CD4-positive, alpha-beta T cell treated with Interleukin-10 for 1 hour (primary cell): ENCODE data around the gene TSHZ2.
"Not testable (repeated sequence)": the region's sequence is repeated elsewhere in the genome, so short reads cannot be mapped to it uniquely, and the experiment has no call there.

Source experiments
- DNase-seq: peaks from one replicate; pipeline ENCODE4 v3.0.0-alpha.2; 2020

The TSHZ2 gene

GRCh38 chr20:52996658-52997057 lies 24.5 kb downstream of the TSHZ2 start:
- no peak for DNase-seq

GRCh38 chr20:52998268-52998667 lies 26.1 kb downstream of the TSHZ2 start:
- no peak for DNase-seq

GRCh38 chr20:52999040-52999439 lies 26.9 kb downstream of the TSHZ2 start:
- DNase-seq = no peak

DNA sequence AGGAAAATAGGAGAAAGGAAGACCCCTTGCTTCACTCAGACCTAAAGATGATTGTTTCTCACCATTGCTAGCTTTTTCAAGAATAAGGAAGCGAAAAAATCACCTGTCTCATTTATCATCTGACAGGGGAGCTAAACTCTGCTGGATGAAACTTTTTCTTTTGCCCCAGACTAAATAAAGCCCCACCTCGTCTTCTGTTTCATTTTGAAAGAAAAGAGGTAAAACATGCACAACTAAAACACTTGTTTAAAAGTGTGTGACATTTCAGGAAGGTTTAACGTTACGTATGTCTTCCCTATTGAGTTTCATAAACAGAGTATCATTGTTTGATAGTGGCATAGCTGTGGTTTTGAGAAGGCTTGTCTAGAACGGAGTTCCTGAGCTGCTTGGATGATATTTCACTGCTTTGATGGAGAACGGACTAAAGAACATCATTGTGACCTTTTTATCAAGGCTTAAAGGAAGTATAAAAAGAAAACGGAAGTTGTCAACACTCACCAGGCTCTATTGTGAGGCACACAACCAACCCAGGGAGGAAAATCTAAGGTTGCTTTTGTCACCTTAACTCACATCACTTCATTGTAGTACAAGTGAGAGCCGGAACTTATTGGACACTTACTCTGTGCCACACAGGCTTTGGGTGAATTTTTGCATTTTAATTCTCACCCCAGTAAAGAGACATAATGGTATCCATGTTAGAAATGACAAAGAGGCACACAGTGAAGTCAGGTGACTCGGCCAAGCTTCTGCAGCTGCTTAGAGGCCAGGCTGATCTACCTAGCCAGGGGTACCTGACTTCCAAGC lies 29.5 kb downstream of the TSHZ2 start:
- DNase-seq = peak; percentile 46

DNA sequence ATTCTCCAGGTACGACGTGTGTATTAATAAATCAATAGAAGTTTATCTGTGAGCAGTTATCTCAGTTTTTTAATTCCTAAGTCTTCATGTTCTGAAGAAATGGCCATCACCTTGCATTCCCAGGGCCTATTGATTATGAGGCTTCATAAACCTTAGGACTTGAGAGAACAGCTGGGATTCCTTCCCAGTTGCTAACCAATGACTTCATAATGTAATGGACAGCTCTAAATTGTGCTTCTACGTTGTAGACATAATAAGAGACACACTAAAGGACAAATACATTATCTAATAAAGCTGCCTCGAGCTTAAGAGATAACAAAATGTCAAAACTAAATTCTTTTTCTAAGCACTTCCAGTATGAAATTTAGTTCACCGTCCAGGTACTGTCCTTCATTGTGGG lies 30.6 kb downstream of the TSHZ2 start:
- DNase-seq = no peak

DNA sequence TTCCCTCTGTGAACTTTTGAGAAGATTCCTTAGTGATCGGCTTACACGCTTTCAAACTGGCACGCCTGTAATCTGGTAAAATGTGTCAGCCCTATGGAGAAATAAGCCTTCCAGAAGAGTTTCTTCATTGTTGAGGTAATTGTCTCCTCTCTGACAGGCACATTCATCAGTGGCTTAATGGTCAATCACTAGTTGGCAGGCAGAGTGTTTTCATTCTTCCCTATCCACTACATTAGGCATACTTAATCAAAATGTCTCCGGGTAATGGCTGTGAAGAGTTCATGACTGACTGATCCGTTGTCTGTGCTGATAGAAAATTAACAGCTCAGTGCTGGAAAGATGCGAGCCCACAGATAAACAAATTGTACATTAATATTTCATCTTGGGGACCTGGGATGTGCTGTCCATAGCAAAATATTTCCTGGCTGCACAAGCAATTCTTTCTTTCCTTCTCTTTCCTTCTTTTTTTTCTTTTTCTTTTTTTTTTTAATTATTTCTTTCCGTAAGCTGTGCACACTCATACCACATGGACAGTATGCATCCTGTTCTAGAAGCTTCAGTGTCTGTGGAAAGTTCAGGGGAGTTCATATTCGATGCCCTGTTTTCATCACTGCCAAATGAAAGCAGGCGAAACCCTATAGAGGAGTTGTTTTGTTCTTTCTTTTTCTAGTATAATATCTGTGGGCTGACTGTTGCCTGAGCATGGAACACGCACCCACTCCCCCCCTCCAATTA lies 31.4 kb downstream of the TSHZ2 start:
- DNase-seq = no peak

- DNase-seq = no peak
Observed at GRCh38 chr20:53004267-53004813, 32.2 kb downstream of the TSHZ2 start.

- DNase-seq = no peak
Observed at GRCh38 chr20:53009979-53010735, 38.0 kb downstream of the TSHZ2 start.

GRCh38 chr20:53011640-53012039 lies 39.5 kb downstream of the TSHZ2 start:
- no peak for DNase-seq

GRCh38 chr20:53013183-53013582 lies 41.0 kb downstream of the TSHZ2 start:
- no peak for DNase-seq

DNA sequence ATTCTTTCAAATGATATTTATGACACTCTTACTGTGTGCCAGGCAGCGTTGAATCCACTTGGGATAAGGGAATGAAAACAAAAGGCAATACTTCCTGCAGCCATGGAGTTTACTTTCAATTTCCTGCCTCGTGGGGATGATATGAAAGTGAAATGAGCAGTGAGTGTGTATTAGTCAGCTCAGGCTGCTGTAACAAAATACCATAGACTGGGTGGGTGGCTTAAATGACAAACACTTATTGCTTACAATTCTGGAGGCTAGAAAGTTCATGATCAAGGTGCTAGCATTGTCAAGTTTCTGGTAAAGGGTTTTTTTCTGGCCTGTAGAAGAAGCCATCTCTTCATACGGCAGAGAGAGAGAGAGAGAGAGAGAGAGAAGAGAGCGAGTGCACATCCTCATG lies 41.7 kb downstream of the TSHZ2 start:
- DNase-seq = no peak

- no peak for DNase-seq
Observed at GRCh38 chr20:53016071-53016470, 43.9 kb downstream of the TSHZ2 start.

- DNase-seq = no peak
Observed at GRCh38 chr20:53016534-53017042, 44.4 kb downstream of the TSHZ2 start.

DNA sequence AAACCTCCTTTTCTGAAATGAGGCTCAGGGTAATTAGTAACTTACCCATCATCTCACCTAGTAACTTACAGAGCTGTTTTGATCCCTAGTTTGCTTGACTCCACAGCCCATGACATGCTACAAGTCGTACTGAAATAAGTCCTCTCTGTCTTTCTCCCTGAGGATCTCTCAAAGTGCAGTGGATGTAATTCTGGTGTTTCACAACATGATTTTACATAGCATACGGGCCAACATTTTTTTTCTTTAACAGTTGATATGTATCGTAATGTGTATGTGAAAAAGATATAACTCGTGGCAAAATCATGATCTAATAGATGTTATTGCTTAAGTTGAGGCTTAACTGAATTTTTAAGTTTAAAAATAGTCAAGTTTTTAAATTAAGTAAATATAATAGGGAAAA lies 45.0 kb downstream of the TSHZ2 start:
- no peak for DNase-seq

DNA sequence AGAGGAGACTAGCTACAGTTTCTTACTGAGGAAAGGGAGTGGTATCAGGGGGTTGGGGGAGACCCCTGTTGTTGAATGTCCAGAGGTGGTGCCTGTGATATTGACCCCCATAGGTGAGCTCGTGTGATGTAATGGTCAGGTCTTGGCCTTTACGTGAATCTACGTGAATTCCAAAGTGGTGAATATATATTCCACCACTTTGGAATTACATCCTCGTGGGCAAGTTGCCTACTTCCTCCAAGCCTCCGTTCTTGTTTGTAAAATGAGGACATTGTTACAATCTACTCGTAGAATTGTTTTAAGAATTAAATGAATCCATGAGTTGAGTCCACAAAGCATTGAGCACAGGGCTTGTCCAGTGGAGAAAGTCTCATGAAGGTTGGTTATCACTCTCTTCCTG lies 47.3 kb downstream of the TSHZ2 start:
- no peak for DNase-seq

DNA sequence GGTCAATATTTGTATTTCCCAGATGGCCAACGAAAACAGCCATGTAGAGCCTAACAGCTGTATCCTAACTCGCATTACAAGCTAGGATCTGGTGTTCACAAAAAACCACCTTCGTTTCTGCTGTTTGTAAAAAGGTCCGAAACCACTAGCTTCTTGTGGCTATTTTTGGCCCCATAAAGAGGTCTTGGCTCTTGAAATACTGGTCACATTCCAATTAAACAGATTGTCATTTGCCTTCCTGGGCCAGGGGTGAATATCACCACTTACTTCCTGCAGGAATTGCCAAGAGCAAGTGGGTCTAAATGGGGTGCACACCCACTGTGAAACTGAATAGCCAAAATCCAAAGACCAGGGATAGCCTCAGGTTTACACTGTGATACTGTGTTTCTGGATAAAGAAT lies 48.2 kb downstream of the TSHZ2 start:
- no peak for DNase-seq

DNA sequence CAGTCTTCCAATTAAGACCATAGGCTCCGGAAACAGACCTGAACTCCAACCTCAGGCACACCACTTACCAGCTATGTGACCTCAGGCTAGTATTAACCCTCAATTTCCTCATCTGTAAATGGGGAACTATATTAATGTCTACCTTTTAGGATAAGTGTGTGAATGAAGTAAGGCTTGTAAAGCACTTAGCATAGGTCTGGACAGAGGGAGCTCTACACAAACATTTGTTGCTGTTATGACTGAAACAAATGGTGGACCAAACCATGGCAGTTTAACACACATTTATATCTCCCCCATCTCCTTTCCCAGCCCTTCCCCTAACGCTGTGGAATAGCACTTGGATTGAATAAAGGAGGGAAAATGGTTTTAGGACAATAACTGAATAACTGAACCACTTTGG lies 48.7 kb downstream of the TSHZ2 start:
- no peak for DNase-seq

DNA sequence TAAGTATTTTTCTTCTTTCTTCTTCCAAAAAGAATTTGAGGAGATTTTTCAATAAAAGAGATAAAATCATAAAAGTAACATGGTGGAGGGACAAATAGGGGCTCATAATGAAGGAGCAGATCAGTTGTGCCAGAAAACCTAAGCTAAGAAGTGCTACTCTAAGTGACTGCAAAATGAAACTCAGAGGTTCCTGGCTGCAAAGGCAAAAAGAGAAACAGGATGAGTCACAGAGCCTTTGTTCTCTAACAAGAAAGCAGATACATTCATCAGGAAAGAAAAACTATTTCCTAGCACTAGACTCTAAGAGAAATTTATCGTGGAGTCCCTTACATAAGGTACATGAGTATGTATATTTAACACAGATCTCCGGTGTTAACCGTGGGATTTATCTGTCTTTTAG lies 49.8 kb downstream of the TSHZ2 start:
- peak; percentile 27 for DNase-seq

GRCh38 chr20:53023732-53024520 lies 51.8 kb downstream of the TSHZ2 start:
- no peak for DNase-seq

- DNase-seq = not testable (repeated sequence)
Observed at GRCh38 chr20:53024653-53025052, 52.5 kb downstream of the TSHZ2 start.

DNA sequence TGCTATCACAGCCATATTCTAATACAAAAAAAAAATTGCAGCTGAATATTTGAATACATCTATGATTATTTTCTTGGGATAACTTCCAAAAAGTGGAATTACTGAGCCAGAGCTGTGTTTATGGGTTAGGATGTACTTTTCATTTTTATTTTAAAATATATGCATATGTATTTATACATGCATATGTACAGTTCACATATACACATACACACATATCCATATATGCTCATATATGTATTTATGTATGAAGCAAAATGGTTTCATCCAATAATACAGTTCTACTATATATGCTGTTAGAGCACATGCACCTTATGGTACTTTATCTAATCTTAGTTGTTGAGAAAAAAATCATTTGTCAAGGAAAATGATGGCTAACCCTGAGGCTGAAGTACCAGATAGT lies 54.9 kb downstream of the TSHZ2 start:
- DNase-seq = no peak

DNA sequence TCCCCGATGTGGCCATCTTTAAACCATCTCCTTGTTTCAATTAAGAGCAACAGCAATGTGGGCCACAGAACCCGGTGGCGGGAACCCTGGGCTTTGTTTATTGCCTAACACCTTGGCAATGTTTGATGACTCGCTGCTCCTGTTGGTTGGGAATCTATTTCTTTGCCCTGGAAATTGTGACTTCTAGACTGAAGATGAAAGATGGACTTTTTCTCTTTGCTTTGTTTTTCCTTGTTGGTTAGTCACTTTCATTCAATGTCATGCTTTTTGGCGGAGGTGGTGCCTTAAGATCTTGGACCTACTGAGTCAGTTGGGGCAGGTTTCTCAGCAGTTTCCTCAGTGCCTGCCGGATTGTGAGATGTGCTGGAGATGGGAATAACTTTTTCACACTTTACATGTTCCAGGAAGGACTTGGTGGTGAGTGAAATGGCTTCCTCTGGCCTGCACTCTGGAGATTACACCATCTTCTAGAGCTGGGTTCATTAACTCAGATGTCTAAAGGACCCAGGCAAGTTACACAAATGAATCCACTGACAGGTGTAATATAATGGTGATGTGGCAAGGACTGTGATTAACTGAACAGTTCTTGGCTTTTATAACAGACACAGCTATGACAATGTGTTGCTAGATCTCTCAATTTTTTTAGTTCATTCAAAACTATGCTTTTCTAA lies 56.3 kb downstream of the TSHZ2 start:
- no peak for DNase-seq
